Immature natural killer cell (primary cell): ENCODE data around the gene GLCE. TPM values are rescaled to one million over a fixed set of nuclear protein-coding genes. Genes with fewer than 3 reads are reported as not detected.
"Not testable (repeated sequence)": the region's sequence is repeated elsewhere in the genome, so short reads cannot be mapped to it uniquely, and the experiment has no call there.

Source experiments
- DNase-seq, 3 donors: peaks; one replicate each; pipeline ENCODE4 v3.0.0; 2022; ENCODE audit warnings: mixed read lengths in 1 of 3
- H3K27ac Mint-ChIP-seq, 6 donors: one replicate each; pipeline ENCODE4 v1.8.0; 2020; ENCODE audit warnings: mixed read lengths in 6 of 6, mild to moderate bottlenecking in 5 of 6, inconsistent platforms in 4 of 6, moderate library complexity in 3 of 6
- H3K27me3 Mint-ChIP-seq, 3 donors: one replicate each; pipeline ENCODE4 v1.8.0; 2020 to 2021; ENCODE audit warnings: low read depth in 3 of 3, mild to moderate bottlenecking in 3 of 3, mixed read lengths in 3 of 3, moderate library complexity in 3 of 3, inconsistent platforms in 1 of 3
- H3K36me3 Mint-ChIP-seq, 3 donors: one replicate each; pipeline ENCODE4 v1.8.0; 2020; ENCODE audit warnings: mixed read lengths in 3 of 3, inconsistent platforms in 2 of 3, mild to moderate bottlenecking in 2 of 3
- H3K4me1 Mint-ChIP-seq, 2 donors: one replicate each; pipeline ENCODE4 v1.8.0; 2020; ENCODE audit warnings: inconsistent platforms in 2 of 2, mild to moderate bottlenecking in 2 of 2, mixed read lengths in 2 of 2, moderate library complexity in 1 of 2
- H3K4me3 Mint-ChIP-seq, 5 donors: one replicate each; pipeline ENCODE4 v1.8.0; 2020; ENCODE audit warnings: mild to moderate bottlenecking in 5 of 5, mixed read lengths in 5 of 5, inconsistent platforms in 3 of 5, moderate library complexity in 3 of 5
- H3K9me3 Mint-ChIP-seq, 6 donors: one replicate each; pipeline ENCODE4 v1.8.0; 2020; ENCODE audit warnings: mild to moderate bottlenecking in 6 of 6, mixed read lengths in 6 of 6, inconsistent platforms in 4 of 6, moderate library complexity in 3 of 6
- polyA plus RNA-seq, 3 donors: library from polyadenylated mRNA; unstranded; fragments of 300-500 nt; fragmentation: Illumina TruSeq; gene quantifications; one replicate each; pipeline ENCODE4 v1.2.3, GENCODE V29; 2021

Gene GLCE
- polyA plus RNA-seq, 3 donors from 2014 or later, result 4.2 TPM; not detected in 1

DNA sequence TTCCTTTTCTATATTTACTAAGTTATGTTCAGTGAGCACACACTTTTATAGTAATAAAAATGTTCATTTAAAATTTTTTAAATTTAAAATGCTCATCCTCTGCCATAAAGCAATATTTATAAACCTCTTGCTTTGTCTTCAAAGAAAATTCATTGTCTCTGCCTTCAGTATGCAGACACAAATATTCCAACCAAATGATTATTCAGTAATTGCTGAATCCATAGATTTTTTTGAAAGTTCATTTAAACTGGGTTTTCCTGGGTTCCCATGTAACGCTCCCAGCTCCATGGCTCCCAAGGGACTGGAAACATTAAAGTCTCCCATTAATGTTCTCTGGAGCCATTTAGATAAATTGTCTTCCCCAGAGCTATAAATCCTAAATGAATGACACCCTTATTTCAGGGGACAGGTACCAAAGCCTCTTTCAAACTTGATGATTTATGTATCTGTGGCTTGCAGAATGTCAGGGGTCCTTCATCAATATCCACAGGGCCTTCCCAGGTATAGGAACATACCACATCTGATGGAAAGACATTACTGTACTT is 15.2 kb upstream of the GLCE start:
- H3K9me3 Mint-ChIP-seq, result peaks cover 0 to 3% (median 0%) of the 10 kb centered on the region in 6 donors
- no peak overlapping the region for H3K4me3 Mint-ChIP-seq
- no peak for DNase-seq
- no peaks in the 10 kb centered on the region for H3K4me1 Mint-ChIP-seq
- peaks cover 3 to 6% (median 4%) of the 10 kb centered on the region in 3 donors for H3K27me3 Mint-ChIP-seq
- no peak overlapping the region for H3K27ac Mint-ChIP-seq
- no peaks in the 10 kb centered on the region for H3K36me3 Mint-ChIP-seq

DNA sequence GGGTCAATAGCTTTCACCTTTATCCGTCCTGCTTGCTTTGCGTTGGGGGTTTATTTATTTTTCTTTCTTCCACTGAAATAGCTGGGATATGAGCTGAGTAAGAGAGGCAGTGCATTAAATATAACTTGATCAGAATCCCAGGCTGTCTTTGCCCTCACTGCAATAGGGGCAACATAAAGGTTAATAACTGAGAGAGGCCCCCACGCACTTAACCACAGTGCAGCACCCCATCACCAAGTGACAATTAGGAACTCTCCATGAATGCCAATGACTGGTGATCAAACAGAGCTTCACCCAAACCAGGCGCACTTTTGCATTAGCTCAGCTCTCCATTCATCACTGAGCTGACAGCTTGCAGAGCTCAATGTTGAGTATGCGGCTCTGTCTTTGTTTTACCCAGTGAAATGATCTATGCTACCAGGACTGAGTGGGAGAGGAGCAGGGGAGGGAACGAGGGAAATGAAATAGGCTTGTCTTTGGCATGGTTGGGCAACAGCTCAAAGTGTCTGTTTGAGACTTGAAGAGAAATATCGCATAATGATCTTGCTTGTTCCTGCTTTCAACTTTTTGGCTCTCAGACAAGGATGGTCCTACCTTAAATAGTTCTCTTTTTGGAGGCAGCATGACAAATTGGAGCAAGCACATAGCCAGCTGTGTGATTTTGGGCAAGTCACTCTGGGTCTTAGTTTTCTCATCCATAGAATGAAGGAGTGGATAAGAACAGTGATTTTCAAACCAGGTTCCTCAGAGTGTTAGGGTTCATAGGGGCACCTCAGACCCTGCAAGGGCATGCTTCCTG is 14.5 kb upstream of the GLCE start:
- no peaks in the 10 kb centered on the region for H3K36me3 Mint-ChIP-seq
- H3K4me1 Mint-ChIP-seq, result no peaks in the 10 kb centered on the region
- H3K4me3 Mint-ChIP-seq, result no peak overlapping the region

DNA sequence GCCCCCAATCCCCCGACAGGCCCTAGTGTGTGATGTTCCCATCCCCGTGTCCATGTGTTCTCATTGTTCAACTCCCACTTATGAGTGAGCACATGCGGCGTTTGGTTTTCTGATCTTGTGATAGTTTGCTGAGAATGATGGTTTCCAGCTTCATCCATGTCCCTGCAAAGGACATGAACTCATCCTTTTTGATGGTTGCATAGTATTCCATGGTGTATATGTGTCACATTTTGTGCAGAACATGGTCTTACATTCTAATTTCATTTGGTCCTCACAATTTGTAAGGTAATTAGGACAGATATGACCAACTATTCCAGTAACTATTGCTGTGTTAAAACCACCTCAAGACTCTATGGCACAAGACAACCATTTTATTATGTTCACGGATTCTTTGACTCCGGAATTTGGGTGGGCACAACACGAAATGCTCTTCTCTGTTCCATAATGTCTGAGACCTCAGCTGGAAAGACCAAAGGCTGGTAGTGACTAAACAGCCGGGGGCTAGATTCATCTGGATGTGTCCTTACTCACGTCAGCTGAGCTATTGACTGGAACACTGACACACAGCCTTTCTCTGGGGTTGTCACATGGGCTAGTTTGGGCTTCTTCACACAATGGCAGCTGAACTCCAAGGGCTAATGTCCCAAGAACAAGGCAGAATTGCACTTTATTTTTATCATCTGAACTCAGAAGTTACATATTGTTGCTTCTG is 13.6 kb upstream of the GLCE start:
- H3K9me3 Mint-ChIP-seq, result peaks cover 0 to 5% (median 0%) of the 10 kb centered on the region in 6 donors
- peaks cover 3 to 8% (median 7%) of the 10 kb centered on the region in 3 donors for H3K27me3 Mint-ChIP-seq
- no peak for DNase-seq
- H3K4me3 Mint-ChIP-seq, result no peak overlapping the region
- H3K36me3 Mint-ChIP-seq, result no peaks in the 10 kb centered on the region
- H3K27ac Mint-ChIP-seq, result no peak overlapping the region
- no peaks in the 10 kb centered on the region for H3K4me1 Mint-ChIP-seq

More for the DNA sequence above, 14.5 kb upstream of the GLCE start:
- Mint-ChIP-seq H3K27me3 (peaks cover 3 to 8% (median 7%) of the 10 kb centered on the region in 3 donors), H3K9me3 (peaks cover 0 to 5% (median 0%) of the 10 kb centered on the region in 6 donors), H3K27ac (no peak overlapping the region)
- DNase-seq, result no peak

DNA sequence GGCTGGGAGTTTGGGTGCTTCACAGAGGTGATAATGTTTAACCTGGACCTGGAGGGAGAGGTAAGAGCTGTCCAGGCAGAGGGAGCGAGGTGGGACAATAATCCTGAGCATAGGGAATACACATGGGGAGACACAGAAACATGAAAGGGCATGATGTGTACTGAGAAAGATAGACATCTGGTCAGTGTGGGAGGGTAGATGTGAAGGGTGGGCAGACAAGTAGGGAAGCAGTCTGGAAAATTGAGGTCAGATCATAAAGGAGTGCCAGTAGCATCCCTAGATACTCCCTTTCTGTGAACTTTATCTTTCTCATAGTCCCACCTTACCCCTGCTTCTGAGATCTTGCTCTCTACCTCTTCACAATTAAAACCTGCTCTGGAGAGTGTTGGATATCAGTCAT is 12.0 kb upstream of the GLCE start:
- no peak overlapping the region for H3K27ac Mint-ChIP-seq
- no peak for DNase-seq
- no peaks in the 10 kb centered on the region for H3K36me3 Mint-ChIP-seq
- H3K9me3 Mint-ChIP-seq, result peaks cover 0 to 5% (median 0%) of the 10 kb centered on the region in 6 donors
- no peak overlapping the region for H3K4me3 Mint-ChIP-seq
- H3K27me3 Mint-ChIP-seq, result peaks cover 7 to 12% (median 10%) of the 10 kb centered on the region in 3 donors
- no peaks in the 10 kb centered on the region for H3K4me1 Mint-ChIP-seq

DNA sequence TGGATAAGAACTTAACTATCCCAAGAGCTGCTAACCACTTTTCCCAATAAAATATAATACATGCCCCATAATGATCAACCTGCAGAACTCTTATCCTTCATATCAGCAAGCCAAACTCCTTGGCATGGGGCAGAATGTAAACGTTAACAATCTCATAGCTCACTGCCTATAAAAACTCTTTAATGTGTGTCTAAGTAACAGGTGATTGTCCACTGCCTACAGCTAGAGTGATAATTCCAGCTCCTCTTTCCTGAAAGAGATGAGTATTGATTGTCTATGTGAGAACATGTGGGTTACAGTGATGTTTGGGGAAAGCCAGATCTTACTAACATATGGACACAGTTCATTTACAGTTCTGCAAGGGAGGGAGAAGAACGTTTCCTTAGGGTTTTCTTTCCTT is 11.3 kb upstream of the GLCE start:
- H3K36me3 Mint-ChIP-seq, result no peaks in the 10 kb centered on the region
- no peak for DNase-seq
- H3K27ac Mint-ChIP-seq, result no peak overlapping the region
- H3K27me3 Mint-ChIP-seq, result peaks cover 8 to 12% (median 9%) of the 10 kb centered on the region in 3 donors
- H3K4me3 Mint-ChIP-seq, result no peak overlapping the region
- H3K9me3 Mint-ChIP-seq, result peaks cover 0 to 5% (median 0%) of the 10 kb centered on the region in 6 donors
- H3K4me1 Mint-ChIP-seq, result no peaks in the 10 kb centered on the region

DNA sequence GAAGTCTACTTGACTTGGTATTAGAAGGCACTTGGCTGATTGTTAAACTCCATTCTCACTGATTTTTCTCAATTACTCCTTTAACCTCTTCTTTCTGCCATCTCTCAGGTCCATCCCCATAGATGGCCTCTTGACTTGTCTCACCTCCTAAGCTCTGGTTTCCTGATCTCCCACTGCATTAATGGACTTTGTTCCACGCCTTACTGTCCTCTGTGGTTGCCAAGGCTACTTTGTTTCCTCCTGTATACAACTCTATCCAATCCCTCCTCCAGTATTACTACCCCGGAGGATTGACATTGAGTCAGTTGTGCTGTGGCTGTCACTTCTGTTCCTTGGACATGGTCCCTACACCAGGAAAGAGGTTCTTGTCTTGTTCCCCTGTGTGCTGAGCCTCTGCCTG is 10.6 kb upstream of the GLCE start:
- Mint-ChIP-seq H3K27me3 (peaks cover 9 to 15% (median 10%) of the 10 kb centered on the region in 3 donors), H3K27ac (no peak overlapping the region), H3K4me3 (no peak overlapping the region), H3K4me1 (no peaks in the 10 kb centered on the region), H3K36me3 (no peaks in the 10 kb centered on the region), H3K9me3 (peaks cover 0 to 5% (median 0%) of the 10 kb centered on the region in 6 donors)
- DNase-seq, result no peak

DNA sequence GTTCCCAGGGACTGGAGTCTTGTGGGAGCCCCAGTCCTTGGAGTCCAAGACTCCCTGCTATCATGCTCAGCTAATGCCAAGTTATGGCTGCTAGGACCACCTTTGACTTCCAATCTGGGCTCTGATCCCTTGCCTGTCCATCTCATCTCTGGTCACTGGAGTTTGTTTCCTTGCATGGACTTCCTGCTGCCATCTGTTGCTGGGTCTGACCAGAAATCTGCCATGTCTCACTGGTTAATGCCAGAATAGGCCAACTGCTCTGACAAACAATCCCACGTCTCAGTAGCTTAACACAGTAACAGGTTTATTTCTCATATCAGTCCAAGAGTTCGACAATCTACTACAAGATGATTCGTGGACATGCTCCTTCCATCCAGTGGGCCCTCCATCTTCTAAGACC is 10.1 kb upstream of the GLCE start:
- Mint-ChIP-seq H3K27ac (no peak overlapping the region), H3K36me3 (no peaks in the 10 kb centered on the region), H3K27me3 (peaks cover 8 to 20% (median 9%) of the 10 kb centered on the region in 3 donors), H3K9me3 (peaks cover 0 to 5% (median 0%) of the 10 kb centered on the region in 6 donors), H3K4me1 (no peaks in the 10 kb centered on the region), H3K4me3 (no peak overlapping the region)
- DNase-seq, result no peak

DNA sequence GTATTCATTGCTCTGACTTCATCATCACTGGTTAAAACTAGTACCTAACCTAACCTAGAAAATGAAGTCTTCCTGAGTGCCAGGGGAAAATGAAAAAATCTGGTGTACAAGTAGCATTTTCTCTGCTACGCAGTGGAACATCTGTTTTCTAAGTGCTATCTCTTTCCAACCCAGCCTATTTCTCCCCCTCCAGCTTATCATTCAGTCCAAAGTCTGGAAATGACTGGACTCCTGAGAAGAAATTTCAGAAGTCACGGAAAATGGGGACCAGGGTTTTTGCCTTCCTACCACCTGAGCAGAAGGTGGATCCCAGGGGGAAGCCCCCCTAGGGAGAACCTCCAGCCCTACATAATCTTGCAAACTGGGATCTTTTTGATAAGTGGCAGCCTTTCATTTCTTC is 9.6 kb upstream of the GLCE start:
- Mint-ChIP-seq H3K27me3 (peaks cover 8 to 21% (median 9%) of the 10 kb centered on the region in 3 donors), H3K9me3 (peaks cover 0 to 5% (median 0%) of the 10 kb centered on the region in 6 donors), H3K36me3 (no peaks in the 10 kb centered on the region), H3K4me1 (no peaks in the 10 kb centered on the region), H3K4me3 (no peak overlapping the region), H3K27ac (no peak overlapping the region)
- DNase-seq, result no peak

DNA sequence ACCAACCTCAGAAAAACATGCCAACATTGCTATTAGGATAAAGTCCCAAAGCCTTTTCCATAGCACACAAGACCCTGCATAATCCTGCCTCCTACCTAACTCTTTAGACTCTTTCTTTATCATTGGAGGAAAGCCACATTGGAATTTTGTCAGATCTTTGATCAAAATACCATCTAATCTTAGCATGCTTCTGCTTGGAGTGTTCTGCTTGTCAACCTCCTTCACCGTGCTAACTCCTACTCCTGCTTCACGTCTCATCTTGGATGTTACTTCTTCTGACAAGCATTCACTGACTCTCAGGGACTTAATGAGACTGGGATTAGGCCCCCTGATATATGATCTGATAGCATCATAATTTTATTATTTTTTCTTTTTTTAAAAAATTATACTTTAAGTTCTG is 7.4 kb upstream of the GLCE start:
- Mint-ChIP-seq H3K27ac (no peak overlapping the region), H3K27me3 (peaks cover 8 to 18% (median 9%) of the 10 kb centered on the region in 3 donors), H3K4me3 (no peak overlapping the region), H3K36me3 (no peaks in the 10 kb centered on the region), H3K4me1 (no peaks in the 10 kb centered on the region), H3K9me3 (peaks cover 0 to 5% (median 0%) of the 10 kb centered on the region in 6 donors)
- DNase-seq, result no peak

DNA sequence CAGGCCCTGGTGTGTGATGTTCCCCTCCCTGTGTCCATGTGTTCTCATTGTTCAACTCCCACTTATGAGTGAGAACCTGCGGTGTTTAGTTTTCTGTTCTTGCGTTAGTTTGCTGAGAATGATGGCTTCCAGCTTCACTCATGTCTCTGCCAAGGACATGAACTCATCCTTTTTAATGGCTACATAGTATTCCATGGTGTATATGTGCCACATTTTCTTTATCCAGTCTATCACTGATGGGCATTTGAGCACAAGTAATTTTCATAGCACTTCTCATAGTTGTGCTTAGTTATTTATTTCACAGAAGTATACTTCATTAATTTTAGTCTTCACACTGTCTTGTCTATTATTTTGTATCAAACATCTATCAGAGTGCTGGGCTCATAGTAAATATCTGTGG is 6.8 kb upstream of the GLCE start:
- not testable (repeated sequence) for H3K4me1 Mint-ChIP-seq, H3K27ac Mint-ChIP-seq, H3K36me3 Mint-ChIP-seq, DNase-seq, H3K4me3 Mint-ChIP-seq, H3K9me3 Mint-ChIP-seq
- H3K27me3 Mint-ChIP-seq, result peaks cover 8 to 18% (median 9%) of the 10 kb centered on the region in 3 donors

DNA sequence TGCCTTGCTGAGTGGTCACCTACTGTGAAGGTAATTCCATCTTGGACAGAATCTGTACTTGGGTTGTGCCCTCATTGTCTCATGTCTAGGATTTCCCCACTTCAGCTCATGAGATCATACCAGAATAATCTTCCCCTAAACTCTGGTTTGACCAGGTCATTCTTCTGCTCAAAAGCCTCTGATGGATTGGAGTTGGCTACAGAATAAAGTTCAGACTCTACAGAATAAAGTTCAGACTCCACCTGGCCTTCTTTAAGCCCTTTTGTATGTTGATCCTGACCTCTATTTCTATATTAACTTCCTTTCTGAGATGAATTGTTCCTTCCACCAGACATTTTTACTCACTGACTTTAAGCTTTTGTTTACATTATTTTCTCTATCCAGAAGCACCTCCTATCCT is 6.4 kb upstream of the GLCE start:
- Mint-ChIP-seq H3K36me3 (no peaks in the 10 kb centered on the region), H3K9me3 (peaks cover 0 to 5% (median 0%) of the 10 kb centered on the region in 6 donors), H3K27ac (no peak overlapping the region), H3K27me3 (peaks cover 7 to 18% (median 9%) of the 10 kb centered on the region in 3 donors), H3K4me1 (no peaks in the 10 kb centered on the region), H3K4me3 (no peak overlapping the region)
- DNase-seq, result no peak

DNA sequence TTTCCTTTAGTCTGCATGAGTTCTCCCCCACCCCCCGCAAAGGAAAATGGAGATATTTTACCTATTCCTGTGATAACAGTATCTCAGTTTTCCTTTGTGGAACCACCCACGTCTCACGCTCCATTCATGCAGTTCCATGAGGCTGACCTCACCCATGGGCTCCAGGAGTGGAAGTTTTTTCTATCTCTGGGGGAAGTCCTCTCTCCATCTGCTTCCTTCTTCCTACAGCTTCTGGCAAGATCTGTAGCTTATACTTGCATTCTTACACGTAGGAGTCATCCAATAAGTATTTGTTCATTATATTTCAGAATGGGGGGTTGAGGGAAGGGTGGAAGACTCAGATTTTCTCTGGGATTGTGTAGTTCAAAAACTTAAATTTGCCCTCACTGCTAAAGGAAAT is 5.8 kb upstream of the GLCE start:
- H3K9me3 Mint-ChIP-seq, result peaks cover 0 to 5% (median 0%) of the 10 kb centered on the region in 6 donors
- no peak for DNase-seq
- H3K27ac Mint-ChIP-seq, result no peak overlapping the region
- H3K27me3 Mint-ChIP-seq, result peaks cover 7 to 16% (median 9%) of the 10 kb centered on the region in 3 donors
- H3K36me3 Mint-ChIP-seq, result no peaks in the 10 kb centered on the region
- peaks cover 0 to 2% of the 10 kb centered on the region in 2 donors for H3K4me1 Mint-ChIP-seq
- H3K4me3 Mint-ChIP-seq, result no peak overlapping the region

DNA sequence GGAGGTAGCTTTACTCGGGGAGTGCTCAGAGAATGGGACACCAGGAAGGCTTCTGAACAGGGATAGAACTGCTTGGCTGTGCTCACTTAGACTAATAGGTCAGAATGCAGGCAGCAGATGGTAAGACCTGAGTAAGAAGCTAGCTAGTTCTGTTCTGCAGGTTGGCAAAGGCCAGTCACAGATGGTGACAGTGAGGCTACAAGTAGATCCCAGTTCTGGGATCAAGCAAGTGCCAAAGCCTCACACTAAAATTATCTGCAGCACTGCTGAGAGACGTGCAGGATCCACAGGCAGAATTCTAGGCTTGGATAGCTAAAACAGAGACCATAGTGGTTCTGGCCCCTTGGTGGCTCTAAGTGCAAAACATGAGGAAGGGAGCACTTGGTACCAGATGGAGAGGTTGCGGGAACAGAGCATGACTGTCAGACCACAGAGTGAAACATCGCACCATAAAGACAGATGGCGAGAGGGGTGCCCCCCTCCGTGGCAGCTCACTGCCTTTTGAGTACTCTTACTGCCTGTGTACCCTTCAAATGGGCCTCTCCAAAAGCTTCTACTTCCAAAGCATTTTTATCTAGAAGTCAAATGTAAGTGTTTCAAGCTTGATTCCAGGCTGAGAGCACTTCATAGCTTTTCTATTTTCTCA is 3.6 kb upstream of the GLCE start:
- H3K27me3 Mint-ChIP-seq, result peaks cover 5 to 20% (median 18%) of the 10 kb centered on the region in 3 donors
- H3K9me3 Mint-ChIP-seq, result no peaks in the 10 kb centered on the region
- H3K36me3 Mint-ChIP-seq, result no peaks in the 10 kb centered on the region
- no peak overlapping the region for H3K27ac Mint-ChIP-seq
- H3K4me3 Mint-ChIP-seq, result no peak overlapping the region
- no peak for DNase-seq
- H3K4me1 Mint-ChIP-seq, result peaks cover 15 to 16% of the 10 kb centered on the region in 2 donors
